Esophagus squamous epithelium (tissue), 5 donors: Measurements from ENCODE around the gene CNTN4. TPM values are rescaled to one million over a fixed set of nuclear protein-coding genes. Genes with fewer than 3 reads are reported as not detected.

Experiments
- DNase-seq: peaks from one replicate; lab custom pipeline; 2025; lab: John Stamatoyannopoulos, UW
- H3K27ac ChIP-seq, 4 donors: fragments of 200-600 bp; sonication (generic); one replicate each; pipeline ENCODE4 v1.5.1; 2016 to 2019; ENCODE audit warnings: mild to moderate bottlenecking in 1 of 4
- H3K27me3 ChIP-seq, 4 donors: fragments of 200-600 bp; sonication (generic); 1 replicate in 3 of 4; 2 replicates in 1 of 4; pipeline versions ENCODE4 v1.5.1 to v1.6.0; 2017 to 2021; ENCODE audit warnings: antibody characterized with exemption in 1 of 4
- H3K36me3 ChIP-seq, 3 donors: fragments of 200-600 bp; sonication (generic); one replicate each; pipeline ENCODE4 v1.5.1; 2016 to 2019
- H3K4me1 ChIP-seq, 3 donors: fragments of 200-600 bp; sonication (generic); one replicate each; pipeline ENCODE4 v1.5.1; 2017 to 2019
- H3K4me3 ChIP-seq, 4 donors: fragments of 200-600 bp; sonication (generic); 1 replicate in 3 of 4; 2 replicates in 1 of 4; pipeline ENCODE4 v1.5.1; 2016 to 2019; ENCODE audit warnings: mild to moderate bottlenecking in 2 of 4, moderate library complexity in 1 of 4
- H3K9me3 ChIP-seq, 3 donors: fragments of 200-600 bp; sonication (generic); one replicate each; pipeline ENCODE4 v1.5.1; 2016 to 2019
- CTCF ChIP-seq, 6 experiments: fragments of 450-650 bp in 4 of 6; fragments of 200-600 bp in 2 of 6; sonication (generic) in 2 of 6; IDR thresholded peaks; one replicate each; pipeline ENCODE4 v1.5.1; 2016 to 2019; ENCODE audit warnings: antibody characterized with exemption in 6 of 6, mild to moderate bottlenecking in 4 of 6, moderate library complexity in 4 of 6
- POLR2A ChIP-seq, 4 donors: fragments of 450-650 bp; IDR thresholded peaks; one replicate each; pipeline ENCODE4 v1.6.1; 2017; ENCODE audit warnings: antibody characterized with exemption in 4 of 4, mild to moderate bottlenecking in 4 of 4, moderate library complexity in 3 of 4
- whole genome bisulfite sequencing, 2 donors: methylation state at CpG; one replicate each; pipeline ENCODE4 v1.1.5; 2018; 5-methylcytosine and 5-hydroxymethylcytosine counted together
- intact Hi-C: fragments of 100-400 bp; cut with DNase I; formaldehyde crosslinking; loops from one replicate; pipeline ENCODE4 v1.15.0; 2022
- total RNA-seq, 4 donors: library from RNA; depleted of rRNA; stranded (reverse); fragments of >200 nt; gene quantifications; one replicate each; pipeline ENCODE4 v1.1.0, GENCODE V29; 2016
- donor health status: DM: yes; HTN: yes; CAD: no.

Gene CNTN4
- total RNA-seq, 4 donors from 2014 or later = 0.31 to 8.5 (median 3.5) TPM

GRCh38 chr3:3080309-3080708 is 981.6 kb downstream of the CNTN4 start:
- 52 to 67% methylated on average over 4 to 5 of the region's 5 CpGs for WGBS, 2 donors
- Histone ChIP-seq H3K9me3 (no peaks in the 10 kb centered on the region), H3K36me3 (no peaks in the 10 kb centered on the region), H3K4me3 (no peak overlapping the region), H3K27ac (no peak overlapping the region), H3K27me3 (no peaks in the 10 kb centered on the region), H3K4me1 (no peaks in the 10 kb centered on the region)
- TF ChIP-seq POLR2A (IDR thresholded peaks at IDR 0.05) (no peak), CTCF (IDR thresholded peaks at IDR 0.05) (no peak)
- intact Hi-C loops = no loop called here
- no peak for DNase-seq

GRCh38 chr3:3081381-3082233 is 982.9 kb downstream of the CNTN4 start:
- no peaks in the 10 kb centered on the region for H3K27me3 ChIP-seq
- no peak for DNase-seq
- H3K9me3 ChIP-seq = no peaks in the 10 kb centered on the region
- H3K27ac ChIP-seq = no peak overlapping the region
- TF ChIP-seq POLR2A (IDR thresholded peaks at IDR 0.05) (no peak), CTCF (IDR thresholded peaks at IDR 0.05) (no peak)
- no peak overlapping the region for H3K4me3 ChIP-seq
- intact Hi-C loops = no loop called here
- WGBS, 2 donors = 63 to 71% methylated on average over 9 of the region's 9 CpGs
- no peaks in the 10 kb centered on the region for H3K36me3 ChIP-seq
- H3K4me1 ChIP-seq = no peaks in the 10 kb centered on the region

- Histone ChIP-seq H3K4me3 (no peak overlapping the region), H3K27ac (no peak overlapping the region), H3K27me3 (no peaks in the 10 kb centered on the region), H3K4me1 (no peaks in the 10 kb centered on the region), H3K36me3 (no peaks in the 10 kb centered on the region), H3K9me3 (no peaks in the 10 kb centered on the region)
- no peak for DNase-seq
- TF ChIP-seq CTCF (IDR thresholded peaks at IDR 0.05) (no peak), POLR2A (IDR thresholded peaks at IDR 0.05) (no peak)
- 42 to 56% methylated on average over 2 of the region's 2 CpGs for WGBS, 2 donors
- intact Hi-C loops = no loop called here
These were observed 983.7 kb downstream of the CNTN4 start for GRCh38 chr3:3082234-3082924.

GRCh38 chr3:3084890-3085289 is 986.2 kb downstream of the CNTN4 start:
- WGBS, 2 donors = 77% methylated on average over 3 of the region's 3 CpGs; no CpG with 5 or more reads in 1 of the 2 donors
- DNase-seq = no peak
- Histone ChIP-seq H3K4me3 (no peak overlapping the region), H3K4me1 (no peaks in the 10 kb centered on the region), H3K27me3 (no peaks in the 10 kb centered on the region), H3K9me3 (no peaks in the 10 kb centered on the region), H3K27ac (no peak overlapping the region), H3K36me3 (no peaks in the 10 kb centered on the region)
- intact Hi-C loops = no loop called here
- no peak for TF ChIP-seq POLR2A (IDR thresholded peaks at IDR 0.05)
- no peak for TF ChIP-seq CTCF (IDR thresholded peaks at IDR 0.05)

GRCh38 chr3:3085782-3086181 is 987.1 kb downstream of the CNTN4 start:
- H3K27me3 ChIP-seq = no peaks in the 10 kb centered on the region
- no peaks in the 10 kb centered on the region for H3K36me3 ChIP-seq
- no peak overlapping the region for H3K27ac ChIP-seq
- H3K4me1 ChIP-seq = no peaks in the 10 kb centered on the region
- 73 to 84% methylated on average over 6 of the region's 6 CpGs for WGBS, 2 donors
- H3K9me3 ChIP-seq = no peaks in the 10 kb centered on the region
- TF ChIP-seq POLR2A (IDR thresholded peaks at IDR 0.05) (no peak), CTCF (IDR thresholded peaks at IDR 0.05) (no peak)
- no peak for DNase-seq
- intact Hi-C loops = no loop called here
- no peak overlapping the region for H3K4me3 ChIP-seq
